ENCODE results near the gene CYBA. TPM values are rescaled to one million over a fixed set of nuclear protein-coding genes. Genes with fewer than 3 reads are reported as not detected.

The CYBA gene
- total and polyA plus RNA-seq, 2 of the 13 experiments (the other 11 are each of a cell fraction or from before 2014, with no cell fraction given), result 196 to 250 TPM

- TF ChIP-seq KIAA2018 (CRISPR knock-in tag; IDR thresholded peaks at IDR 0.05; ENCODE audit: borderline replicate concordance) (peak; percentile 75; the same call in 1 of the 2 replicates), THAP11 (CRISPR knock-in tag; IDR thresholded peaks at IDR 0.05) (peak; percentile 85), ZKSCAN1 (IDR thresholded peaks at IDR 0.05; ENCODE audit: low read length) (no peak), ATF2 (CRISPR knock-in tag; IDR thresholded peaks at IDR 0.05) (peak; percentile 78), NFRKB (IDR thresholded peaks at IDR 0.05) (no peak), SALL2 (CRISPR knock-in tag; IDR thresholded peaks at IDR 0.05) (peak; percentile 91), CHD4 (IDR thresholded peaks at IDR 0.05; ENCODE audit: borderline replicate concordance, low read length) (no peak), NAIF1 (CRISPR knock-in tag; IDR thresholded peaks at IDR 0.05; ENCODE audit: borderline replicate concordance) (peak; percentile 80; the same call in 1 of the 2 replicates), LBX2 (CRISPR knock-in tag; IDR thresholded peaks at IDR 0.05; ENCODE audit: borderline replicate concordance) (peak; percentile 40), GATA4 (IDR thresholded peaks at IDR 0.05; ENCODE audit: borderline replicate concordance, low read depth) (peak; percentile 67; the same call in 1 of the 2 replicates), ZNF484 (CRISPR knock-in tag; IDR thresholded peaks at IDR 0.05; ENCODE audit: borderline replicate concordance, low read depth) (no peak; the same call in 1 of the 2 replicates), ZBTB49 (CRISPR knock-in tag; IDR thresholded peaks at IDR 0.05; ENCODE audit: borderline replicate concordance) (no peak; the same call in 1 of the 2 replicates), ZNF83 (CRISPR knock-in tag; IDR thresholded peaks at IDR 0.05; ENCODE audit: borderline replicate concordance) (peak; percentile 98), YEATS4 (CRISPR knock-in tag; IDR thresholded peaks at IDR 0.05; ENCODE audit: borderline replicate concordance) (peak; percentile 72; the same call in 1 of the 2 replicates)
Measured at GRCh38 chr16:88662843-88663606, 12.2 kb upstream of the CYBA start, which contains the start of gene MVD (continued).
